ENCODE measurements around the gene NKTR. TPM values are rescaled to one million over a fixed set of nuclear protein-coding genes. Genes with fewer than 3 reads are reported as not detected.
"Not testable (repeated sequence)": the region's sequence is repeated elsewhere in the genome, so short reads cannot be mapped to it uniquely, and the experiment has no call there.

The NKTR gene
- total RNA-seq, 1 donor from 2014 or later, result 70.3 TPM

- H3K9me3 ChIP-seq (ENCODE audit: insufficient read depth, low read depth, low read length), result no peaks in the 10 kb centered on the region
- DNase-seq (ENCODE audit: low read depth) (no peak), FAIRE-seq (no peak)
- no peak overlapping the region for H3K27ac ChIP-seq (ENCODE audit: low read depth, low read length)
- H4K20me1 ChIP-seq (ENCODE audit: insufficient read depth, low read length), result no peaks in the 10 kb centered on the region
- Mint-ChIP-seq H3K27ac (ENCODE audit: unreplicated experiment) (no peak overlapping the region), H3K9me3 (ENCODE audit: unreplicated experiment) (no peaks in the 10 kb centered on the region), H3K4me1 (ENCODE audit: low read depth, unreplicated experiment) (peaks cover 1% of the 10 kb centered on the region), H3K27me3 (ENCODE audit: low read depth, unreplicated experiment) (no peaks in the 10 kb centered on the region), H3K36me3 (ENCODE audit: low read depth, unreplicated experiment) (peaks cover 6% of the 10 kb centered on the region), H3K4me3 (ENCODE audit: unreplicated experiment) (no peak overlapping the region)
- no peak overlapping the region for H3K9ac ChIP-seq (ENCODE audit: low read length)
- H3K79me2 ChIP-seq (ENCODE audit: insufficient read depth, low read length), result peaks cover 40% of the 10 kb centered on the region
- TF ChIP-seq EZH2 (IDR thresholded peaks at IDR 0.05; ENCODE audit: insufficient read depth, low read length), result no peak
- no peak for TF ChIP-seq CTCF (IDR thresholded peaks at IDR 0.05; ENCODE audit: insufficient read depth, low read depth, low read length)
- no peak overlapping the region for H3K4me2 ChIP-seq (ENCODE audit: low read length)
- H3K4me1 ChIP-seq (ENCODE audit: insufficient read depth, low read length), result peaks cover 7% of the 10 kb centered on the region
- H3K4me3 ChIP-seq (ENCODE audit: insufficient read depth, low read depth, low read length), result no peak overlapping the region
- no peak overlapping the region for H2AFZ ChIP-seq (ENCODE audit: low read depth, low read length)
- H3K36me3 ChIP-seq (ENCODE audit: insufficient read depth, low read length), result peaks cover 9% of the 10 kb centered on the region
- no peaks in the 10 kb centered on the region for H3K27me3 ChIP-seq (ENCODE audit: insufficient read depth, low read length)
Measured at GRCh38 chr3:42595682-42596081, 4.8 kb upstream of the NKTR start.

GRCh38 chr3:42597098-42597497, 3.4 kb upstream of the NKTR start:
- not testable (repeated sequence) for H3K27ac ChIP-seq (ENCODE audit: low read depth, low read length); H3K4me3 Mint-ChIP-seq (ENCODE audit: unreplicated experiment); H2AFZ ChIP-seq (ENCODE audit: low read depth, low read length); H3K4me1 Mint-ChIP-seq (ENCODE audit: low read depth, unreplicated experiment); H3K9ac ChIP-seq (ENCODE audit: low read length); H3K36me3 ChIP-seq (ENCODE audit: insufficient read depth, low read length); DNase-seq (ENCODE audit: low read depth); H3K27me3 ChIP-seq (ENCODE audit: insufficient read depth, low read length); H3K4me3 ChIP-seq (ENCODE audit: insufficient read depth, low read depth, low read length); H3K9me3 Mint-ChIP-seq (ENCODE audit: unreplicated experiment); H3K27ac Mint-ChIP-seq (ENCODE audit: unreplicated experiment); H3K27me3 Mint-ChIP-seq (ENCODE audit: low read depth, unreplicated experiment); H3K36me3 Mint-ChIP-seq (ENCODE audit: low read depth, unreplicated experiment); H3K4me2 ChIP-seq (ENCODE audit: low read length); FAIRE-seq; H3K4me1 ChIP-seq (ENCODE audit: insufficient read depth, low read length); H3K9me3 ChIP-seq (ENCODE audit: insufficient read depth, low read depth, low read length)
- H3K79me2 ChIP-seq (ENCODE audit: insufficient read depth, low read length), result peaks cover 41% of the 10 kb centered on the region
- peaks cover 11% of the 10 kb centered on the region for H4K20me1 ChIP-seq (ENCODE audit: insufficient read depth, low read length)

DNA sequence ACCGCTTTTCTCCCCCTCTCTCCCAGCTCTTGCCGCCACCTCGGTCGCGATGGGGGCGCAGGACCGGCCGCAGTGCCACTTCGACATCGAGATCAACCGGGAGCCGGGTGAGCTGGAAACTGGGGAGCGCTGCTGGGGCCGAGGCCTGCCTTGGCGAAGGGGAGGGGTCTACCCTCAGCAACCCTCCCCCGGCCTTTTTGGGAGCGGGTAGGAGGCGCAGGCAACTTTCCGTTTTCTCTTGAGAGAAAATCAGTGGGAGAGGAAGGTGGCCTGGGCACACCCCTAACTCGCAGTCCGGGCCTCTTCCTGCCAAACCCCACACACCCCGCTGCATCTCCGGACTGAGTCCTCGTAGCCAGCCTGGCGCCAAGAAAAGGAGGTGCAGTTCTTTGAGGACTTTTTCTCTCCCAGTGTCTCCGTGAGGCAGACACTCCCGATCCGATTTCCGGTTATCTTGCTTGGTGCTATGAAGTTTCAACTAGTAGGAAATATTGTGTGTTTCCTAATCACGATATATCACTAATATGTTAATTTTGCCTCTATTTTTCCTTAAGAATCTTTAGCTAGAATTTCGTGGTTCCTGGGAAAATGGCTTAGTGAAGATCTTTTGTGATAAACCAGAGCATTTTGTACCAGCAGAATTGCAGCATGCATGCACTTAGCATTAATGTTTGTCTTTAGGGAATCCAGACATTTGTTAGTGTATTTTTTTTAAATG, 631 bp downstream of the NKTR start:
- Mint-ChIP-seq H3K27ac (ENCODE audit: unreplicated experiment) (peak overlapping the region; percentile 91), H3K4me3 (ENCODE audit: unreplicated experiment) (peak overlapping the region; percentile 94), H3K36me3 (ENCODE audit: low read depth, unreplicated experiment) (peaks cover 6% of the 10 kb centered on the region), H3K27me3 (ENCODE audit: low read depth, unreplicated experiment) (no peaks in the 10 kb centered on the region), H3K9me3 (ENCODE audit: unreplicated experiment) (no peaks in the 10 kb centered on the region), H3K4me1 (ENCODE audit: low read depth, unreplicated experiment) (peaks cover 9% of the 10 kb centered on the region)
- Histone ChIP-seq H3K79me2 (ENCODE audit: insufficient read depth, low read length) (peaks cover 55% of the 10 kb centered on the region), H3K4me2 (ENCODE audit: low read length) (peak overlapping the region; percentile 92), H3K27ac (ENCODE audit: low read depth, low read length) (peak overlapping the region; percentile 95), H3K36me3 (ENCODE audit: insufficient read depth, low read length) (no peaks in the 10 kb centered on the region), H2AFZ (ENCODE audit: low read depth, low read length) (peak overlapping the region; percentile 69), H3K9ac (ENCODE audit: low read length) (peak overlapping the region; percentile 95), H3K9me3 (ENCODE audit: insufficient read depth, low read depth, low read length) (no peaks in the 10 kb centered on the region), H3K4me3 (ENCODE audit: insufficient read depth, low read depth, low read length) (peak overlapping the region; percentile 79), H4K20me1 (ENCODE audit: insufficient read depth, low read length) (peaks cover 50% of the 10 kb centered on the region), H3K4me1 (ENCODE audit: insufficient read depth, low read length) (peaks cover 6% of the 10 kb centered on the region), H3K27me3 (ENCODE audit: insufficient read depth, low read length) (no peaks in the 10 kb centered on the region)
- FAIRE-seq (no peak), DNase-seq (ENCODE audit: low read depth) (peak; percentile 67)
- TF ChIP-seq EZH2 (IDR thresholded peaks at IDR 0.05; ENCODE audit: insufficient read depth, low read length) (no peak), CTCF (IDR thresholded peaks at IDR 0.05; ENCODE audit: insufficient read depth, low read depth, low read length) (peak; percentile 9)
